ENCODE measurements around the gene OR1N2. TPM values are rescaled to one million over a fixed set of nuclear protein-coding genes. Genes with fewer than 3 reads are reported as not detected.
"Not testable (repeated sequence)": the region's sequence is repeated elsewhere in the genome, so short reads cannot be mapped to it uniquely, and the experiment has no call there.

OR1N2 gene
- total RNA-seq, 1 experiment from 2014 or later, result not detected

DNA sequence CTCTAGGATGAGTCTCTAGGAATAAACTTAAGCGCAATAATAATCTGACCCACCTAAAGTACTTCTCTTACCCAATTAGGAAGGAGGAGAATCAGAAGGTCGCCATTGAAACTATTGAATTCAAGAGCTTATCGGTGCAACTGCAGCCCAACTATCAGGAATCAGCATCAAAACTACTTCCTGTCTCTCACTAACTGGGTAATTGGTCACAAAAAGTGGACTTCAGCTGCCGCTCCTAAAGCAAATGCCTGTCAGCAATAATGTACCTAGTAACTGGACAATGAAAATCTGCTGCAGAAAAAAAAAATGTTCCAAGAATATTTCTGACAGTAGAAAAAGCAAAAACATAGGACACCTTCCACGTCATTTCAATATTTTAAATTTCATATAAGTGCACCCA, 27.0 kb downstream of the OR1N2 start:
- POLR2A ChIA-PET, result interaction anchor here (0.6 to 1.3 kb wide), 3 partner anchors 13 to 79 kb away, joined by 4 read pairs; no protein-coding TSS in a partner anchor
- H3K9me3 Mint-ChIP-seq (ENCODE audit: unreplicated experiment), result no peaks in the 10 kb centered on the region
- H3K4me1 Mint-ChIP-seq (ENCODE audit: insufficient read depth, unreplicated experiment), result peaks cover 8% of the 10 kb centered on the region
- H3K4me3 Mint-ChIP-seq (ENCODE audit: unreplicated experiment), result no peak overlapping the region
- no TSS peak for BruUV-seq (replicated peaks)
- H3K27ac Mint-ChIP-seq (ENCODE audit: low read depth, unreplicated experiment), result no peak overlapping the region
- intact Hi-C loops (cut with micrococcal nuclease), result no loop called here
- no peak for DNase-seq (ENCODE audit: unreplicated experiment)
- H3K27me3 Mint-ChIP-seq (ENCODE audit: insufficient read depth, unreplicated experiment), result no peaks in the 10 kb centered on the region
- TF ChIP-seq, protein P1, sequence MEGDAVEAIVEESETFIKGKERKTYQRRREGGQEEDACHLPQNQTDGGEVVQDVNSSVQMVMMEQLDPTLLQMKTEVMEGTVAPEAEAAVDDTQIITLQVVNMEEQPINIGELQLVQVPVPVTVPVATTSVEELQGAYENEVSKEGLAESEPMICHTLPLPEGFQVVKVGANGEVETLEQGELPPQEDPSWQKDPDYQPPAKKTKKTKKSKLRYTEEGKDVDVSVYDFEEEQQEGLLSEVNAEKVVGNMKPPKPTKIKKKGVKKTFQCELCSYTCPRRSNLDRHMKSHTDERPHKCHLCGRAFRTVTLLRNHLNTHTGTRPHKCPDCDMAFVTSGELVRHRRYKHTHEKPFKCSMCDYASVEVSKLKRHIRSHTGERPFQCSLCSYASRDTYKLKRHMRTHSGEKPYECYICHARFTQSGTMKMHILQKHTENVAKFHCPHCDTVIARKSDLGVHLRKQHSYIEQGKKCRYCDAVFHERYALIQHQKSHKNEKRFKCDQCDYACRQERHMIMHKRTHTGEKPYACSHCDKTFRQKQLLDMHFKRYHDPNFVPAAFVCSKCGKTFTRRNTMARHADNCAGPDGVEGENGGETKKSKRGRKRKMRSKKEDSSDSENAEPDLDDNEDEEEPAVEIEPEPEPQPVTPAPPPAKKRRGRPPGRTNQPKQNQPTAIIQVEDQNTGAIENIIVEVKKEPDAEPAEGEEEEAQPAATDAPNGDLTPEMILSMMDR (IDR thresholded peaks at IDR 0.05; ENCODE audit: unreplicated experiment), result no peak
- H3K36me3 Mint-ChIP-seq (ENCODE audit: insufficient read depth, unreplicated experiment), result no peaks in the 10 kb centered on the region
- CTCF ChIA-PET, result interaction anchor here (0.7 to 1.1 kb wide), 2 partner anchors 81 to 165 kb away, joined by 3 read pairs; no protein-coding TSS in a partner anchor

DNA sequence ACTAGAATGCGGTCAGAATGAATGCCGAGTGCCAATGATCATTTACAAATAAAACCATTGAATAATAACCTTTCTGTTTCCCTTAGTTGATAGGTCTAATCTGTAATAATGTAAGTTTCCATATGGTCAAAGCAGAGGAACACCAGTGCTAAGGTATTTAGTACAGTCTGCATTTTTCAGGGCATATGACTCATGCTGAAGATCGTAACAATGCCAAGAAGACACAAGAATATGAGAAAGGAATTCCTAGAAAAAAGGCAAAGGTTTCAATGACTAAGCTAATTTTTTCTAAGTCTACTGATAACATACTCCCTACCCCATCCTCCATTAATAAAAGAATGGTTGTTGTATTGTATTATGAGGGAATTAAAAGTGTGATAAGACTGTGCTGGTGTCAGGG, 27.4 kb downstream of the OR1N2 start:
- Mint-ChIP-seq H3K27me3 (ENCODE audit: insufficient read depth, unreplicated experiment) (no peaks in the 10 kb centered on the region), H3K4me1 (ENCODE audit: insufficient read depth, unreplicated experiment) (peaks cover 8% of the 10 kb centered on the region), H3K9me3 (ENCODE audit: unreplicated experiment) (no peaks in the 10 kb centered on the region), H3K4me3 (ENCODE audit: unreplicated experiment) (no peak overlapping the region), H3K36me3 (ENCODE audit: insufficient read depth, unreplicated experiment) (no peaks in the 10 kb centered on the region), H3K27ac (ENCODE audit: low read depth, unreplicated experiment) (no peak overlapping the region)
- CTCF ChIA-PET, result interaction anchor here (0.9 to 1.1 kb wide), 2 partner anchors 39 to 82 kb away, joined by 3 read pairs; no protein-coding TSS in a partner anchor
- DNase-seq (ENCODE audit: unreplicated experiment), result peak; percentile 61
- intact Hi-C loops (cut with micrococcal nuclease), result no loop called here
- POLR2A ChIA-PET, result interaction anchor here (0.6 to 1.3 kb wide), 4 partner anchors 14 to 80 kb away, joined by 3 to 4 read pairs (median 4); no protein-coding TSS in a partner anchor
- BruUV-seq (replicated peaks), result no TSS peak
- TF ChIP-seq, protein P1 (IDR thresholded peaks at IDR 0.05; ENCODE audit: unreplicated experiment), result no peak

DNA sequence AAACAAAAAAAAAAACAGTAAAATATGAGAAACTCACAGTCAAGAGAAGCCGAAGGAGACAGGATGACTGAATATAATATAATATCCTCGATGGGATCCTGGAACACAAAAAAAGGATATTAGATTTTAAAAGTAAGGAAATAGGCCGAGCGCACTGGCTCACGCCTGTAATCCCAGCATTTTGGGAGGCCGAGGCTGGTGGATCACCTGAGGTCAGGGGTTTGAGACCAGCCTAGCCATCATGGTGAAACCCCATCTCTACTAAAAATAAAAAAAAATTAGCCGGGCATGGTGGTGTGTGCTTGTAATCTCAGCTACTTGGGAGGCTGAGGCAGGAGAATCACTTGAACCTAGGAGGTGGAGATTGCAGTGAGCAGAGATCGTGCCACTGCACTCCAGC, 30.4 kb downstream of the OR1N2 start, which contains the start of gene OR1L8:
OR1L8 (minus strand) TSS at position 101 of the 400 bp plus-strand sequence. CDS start 14,907 bp downstream, outside the sequence.
- DNase-seq (ENCODE audit: unreplicated experiment); POLR2A ChIA-PET; H3K4me1 Mint-ChIP-seq (ENCODE audit: insufficient read depth, unreplicated experiment); H3K36me3 Mint-ChIP-seq (ENCODE audit: insufficient read depth, unreplicated experiment); BruUV-seq (replicated peaks); H3K27ac Mint-ChIP-seq (ENCODE audit: low read depth, unreplicated experiment); H3K9me3 Mint-ChIP-seq (ENCODE audit: unreplicated experiment); CTCF ChIA-PET; intact Hi-C loops (cut with micrococcal nuclease); H3K27me3 Mint-ChIP-seq (ENCODE audit: insufficient read depth, unreplicated experiment); H3K4me3 Mint-ChIP-seq (ENCODE audit: unreplicated experiment): not testable (repeated sequence)

Other genes with a start within 250 kb of the OR1N2 start
- gene PTGS1, start 182.1 kb upstream of the OR1N2 start, total RNA-seq (2022), result 0.20 and 0.70 TPM in 2 replicates
- not detected in 2 replicates for gene OR1J1, start 75.2 kb upstream of the OR1N2 start, total RNA-seq (2022)
- gene OR1J2, start 42.3 kb upstream of the OR1N2 start, total RNA-seq (2022), result not detected in 2 replicates
- gene OR1J4, start 34.0 kb upstream of the OR1N2 start, total RNA-seq (2022), result not detected in 2 replicates
- not detected in 2 replicates for gene OR1N1, start 25.8 kb upstream of the OR1N2 start, total RNA-seq (2022)
- gene OR1L8, start 30.3 kb downstream of the OR1N2 start, total RNA-seq (2022), result not detected in 2 replicates
- gene OR1Q1, start 61.6 kb downstream of the OR1N2 start, total RNA-seq (2022), result not detected in 2 replicates
- not detected in 2 replicates for gene OR1B1, start 104.5 kb downstream of the OR1N2 start, total RNA-seq (2022)
- gene OR1L1, start 108.6 kb downstream of the OR1N2 start, total RNA-seq (2022), result not detected in 2 replicates
- gene OR1L3, start 122.0 kb downstream of the OR1N2 start, total RNA-seq (2022), result not detected in 2 replicates
- gene OR1L4, start 170.9 kb downstream of the OR1N2 start, total RNA-seq (2022), result not detected in 2 replicates
- gene OR1L6, start 189.2 kb downstream of the OR1N2 start, total RNA-seq (2022), result not detected in 2 replicates
- not detected in 2 replicates for gene OR5C1, start 235.8 kb downstream of the OR1N2 start, total RNA-seq (2022)
- gene OR1K1, start 247.0 kb downstream of the OR1N2 start, total RNA-seq (2022), result not detected in 2 replicates

All from MCF 10A (cell line).